Endothelial cell of umbilical vein (primary cell): ENCODE results near the gene IGFBP7.
A peak's percentile ranks its signal among the peaks of the same experiment; 100 is the strongest.

ENCODE experiments used
- EZH2 ChIP-seq: IDR thresholded peaks from 2 replicates; pipeline ENCODE4 v1.6.1; 2012; ENCODE audit warnings: borderline replicate concordance, low read depth, mild to moderate bottlenecking, moderate library complexity, low read length, inconsistent platforms; ENCODE audit not compliant: severe bottlenecking
- FOS ChIP-seq: IDR thresholded peaks from 2 replicates; pipeline ENCODE4 v1.6.1; 2011; ENCODE audit warnings: mild to moderate bottlenecking, low read length, moderate library complexity, borderline replicate concordance; ENCODE audit not compliant: insufficient read depth
- GATA2 ChIP-seq: IDR thresholded peaks from 2 replicates; pipeline ENCODE4 v1.7.0; 2011; ENCODE audit warnings: low read depth, mild to moderate bottlenecking, moderate library complexity, mixed read lengths, low read length; ENCODE audit not compliant: insufficient read length, insufficient read depth
- JUN ChIP-seq: IDR thresholded peaks from 2 replicates; pipeline ENCODE4 v1.6.1; 2011; ENCODE audit warnings: borderline replicate concordance, low read depth; ENCODE audit not compliant: insufficient read length, insufficient read depth
- MAX ChIP-seq: IDR thresholded peaks from 2 replicates; pipeline ENCODE4 v1.6.1; 2011; ENCODE audit not compliant: insufficient read depth, insufficient read length
- POLR2A ChIP-seq: IDR thresholded peaks from 2 replicates; pipeline ENCODE4 v1.6.1; 2012; ENCODE audit warnings: low read depth, mild to moderate bottlenecking, control low read depth, low read length
- POLR2AphosphoS5 ChIP-seq: IDR thresholded peaks from 2 replicates; pipeline ENCODE4 v1.6.1; 2012; ENCODE audit warnings: low read depth, mild to moderate bottlenecking, control low read depth, low read length, moderate library complexity; ENCODE audit not compliant: insufficient read depth
- TF ChIP-seq, protein P1 (sequence below), 2 donors: IDR thresholded peaks; 1 replicate in 1 of 2; 2 replicates in 1 of 2; pipeline ENCODE4 v1.5.1; 2011; ENCODE audit warnings: low read length in 2 of 2, mild to moderate bottlenecking in 2 of 2, moderate library complexity in 2 of 2, control low read depth in 1 of 2, inconsistent platforms in 1 of 2, low read depth in 1 of 2; ENCODE audit not compliant: insufficient read depth in 1 of 2; ENCODE audit errors: extremely low read depth in 1 of 2

DNA sequence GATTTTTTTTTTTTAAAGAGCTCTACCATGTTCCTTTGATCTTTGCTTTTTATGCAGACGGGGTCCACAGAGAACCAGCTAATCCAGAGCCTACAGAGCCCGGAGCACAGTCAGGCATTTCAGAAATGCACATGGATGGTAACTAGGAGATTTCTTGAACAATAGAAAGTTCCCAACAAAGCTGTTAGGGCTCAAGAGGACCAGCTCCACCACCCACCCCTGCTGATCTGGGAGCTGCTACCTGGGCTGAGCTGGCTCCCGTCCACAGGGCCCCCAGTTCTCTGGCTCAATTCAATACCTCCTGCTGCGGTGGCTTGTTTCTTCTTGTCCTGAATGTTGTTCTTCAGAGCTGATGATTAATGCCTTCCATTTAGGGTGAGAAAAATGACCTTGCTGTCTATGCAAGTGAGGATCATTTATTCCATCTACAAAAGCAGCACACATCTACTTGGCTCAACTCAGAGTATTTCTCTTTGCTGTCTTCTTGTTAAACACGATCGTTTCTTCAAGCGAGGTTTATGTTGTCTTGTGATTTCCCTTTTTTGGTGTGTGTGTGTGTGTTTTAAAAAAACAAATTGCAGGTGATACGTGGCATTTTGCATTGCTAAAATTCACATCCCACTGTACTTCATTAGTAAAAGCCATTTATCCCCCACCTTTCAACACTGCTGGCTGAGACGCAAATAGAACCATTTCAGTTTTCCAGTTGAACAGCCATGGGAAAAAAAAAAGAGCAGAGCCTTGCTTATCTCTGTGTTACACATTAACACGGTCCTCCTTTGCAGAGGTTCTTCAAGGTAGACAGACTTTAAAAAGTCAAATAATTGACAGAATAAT lies 31.3 kb downstream of the IGFBP7 start:
- TF ChIP-seq, protein P1, sequence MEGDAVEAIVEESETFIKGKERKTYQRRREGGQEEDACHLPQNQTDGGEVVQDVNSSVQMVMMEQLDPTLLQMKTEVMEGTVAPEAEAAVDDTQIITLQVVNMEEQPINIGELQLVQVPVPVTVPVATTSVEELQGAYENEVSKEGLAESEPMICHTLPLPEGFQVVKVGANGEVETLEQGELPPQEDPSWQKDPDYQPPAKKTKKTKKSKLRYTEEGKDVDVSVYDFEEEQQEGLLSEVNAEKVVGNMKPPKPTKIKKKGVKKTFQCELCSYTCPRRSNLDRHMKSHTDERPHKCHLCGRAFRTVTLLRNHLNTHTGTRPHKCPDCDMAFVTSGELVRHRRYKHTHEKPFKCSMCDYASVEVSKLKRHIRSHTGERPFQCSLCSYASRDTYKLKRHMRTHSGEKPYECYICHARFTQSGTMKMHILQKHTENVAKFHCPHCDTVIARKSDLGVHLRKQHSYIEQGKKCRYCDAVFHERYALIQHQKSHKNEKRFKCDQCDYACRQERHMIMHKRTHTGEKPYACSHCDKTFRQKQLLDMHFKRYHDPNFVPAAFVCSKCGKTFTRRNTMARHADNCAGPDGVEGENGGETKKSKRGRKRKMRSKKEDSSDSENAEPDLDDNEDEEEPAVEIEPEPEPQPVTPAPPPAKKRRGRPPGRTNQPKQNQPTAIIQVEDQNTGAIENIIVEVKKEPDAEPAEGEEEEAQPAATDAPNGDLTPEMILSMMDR (IDR thresholded peaks at IDR 0.05; ENCODE audit: extremely low read depth in 1 of 2, insufficient read depth in 1 of 2, low read depth in 1 of 2, low read length in 2 of 2) = no peak
- TF ChIP-seq EZH2 = no peak
- TF ChIP-seq POLR2AphosphoS5 = peak; percentile 42
- TF ChIP-seq POLR2A = no peak
- TF ChIP-seq FOS = no peak
- TF ChIP-seq JUN = no peak
- TF ChIP-seq MAX = no peak
- TF ChIP-seq GATA2 = no peak
